GM18868 (cell line): ENCODE measurements around the gene FAM174B.

Experiments used
- ATAC-seq: cut with Tn5 transposase; IDR thresholded peaks from one replicate; pipeline ENCODE4 v1.9.1; 2021; ENCODE audit warnings: mild to moderate bottlenecking, moderate library complexity; ENCODE audit not compliant: unreplicated experiment

The FAM174B gene

GRCh38 chr15:92574566-92574965, 81.0 kb downstream of the FAM174B start:
- no peak for ATAC-seq

GRCh38 chr15:92574161-92574560, 81.4 kb downstream of the FAM174B start:
- ATAC-seq = no peak

- ATAC-seq = no peak
Measured at GRCh38 chr15:92571824-92572223, 83.8 kb downstream of the FAM174B start.

GRCh38 chr15:92570391-92570790, 85.2 kb downstream of the FAM174B start:
- no peak for ATAC-seq

- no peak for ATAC-seq
Measured at GRCh38 chr15:92569778-92570177, 85.8 kb downstream of the FAM174B start.
